ENCODE data around the gene POLR2F.

- no peak for TF ChIP-seq CTCF (IDR thresholded peaks at IDR 0.05)
- TF ChIP-seq POLR2A (IDR thresholded peaks at IDR 0.05) = no peak
These were observed 26.3 kb downstream of the POLR2F start for GRCh38 chr22:37979782-37980181.
